GM21717 (cell line): ENCODE results near the gene PLAGL1.
"Not testable (repeated sequence)": the region's sequence is repeated elsewhere in the genome, so short reads cannot be mapped to it uniquely, and the experiment has no call there.

ENCODE experiments used
- ATAC-seq: cut with Tn5 transposase; IDR thresholded peaks from one replicate; pipeline ENCODE4 v1.9.1; 2021; ENCODE audit warnings: mild to moderate bottlenecking, moderate library complexity; ENCODE audit not compliant: unreplicated experiment

PLAGL1 gene

GRCh38 chr6:144008120-144008811, at the start of gene PLAGL1:
Gene PLAGL1 (minus strand): TSS chr6:144008259. CDS start chr6:143948136, 60,123 bp downstream.
- ATAC-seq = peak; percentile 63

- peak; percentile 81 for ATAC-seq
These were observed 47.3 kb upstream of the PLAGL1 start for GRCh38 chr6:144055121-144055931.

GRCh38 chr6:144053601-144054000, 45.5 kb upstream of the PLAGL1 start:
- ATAC-seq = no peak

GRCh38 chr6:144052488-144052887, 44.4 kb upstream of the PLAGL1 start:
- ATAC-seq = no peak

- no peak for ATAC-seq
These were observed 41.3 kb upstream of the PLAGL1 start for GRCh38 chr6:144049386-144049785.

- ATAC-seq = no peak
These were observed 39.6 kb upstream of the PLAGL1 start for GRCh38 chr6:144047688-144048087.

GRCh38 chr6:144046672-144047071, 38.6 kb upstream of the PLAGL1 start:
- ATAC-seq = not testable (repeated sequence)

- not testable (repeated sequence) for ATAC-seq
These were observed 36.9 kb upstream of the PLAGL1 start for GRCh38 chr6:144044989-144045388.

GRCh38 chr6:144036835-144037195, 28.8 kb upstream of the PLAGL1 start:
- no peak for ATAC-seq

- ATAC-seq = peak; percentile 74
These were observed 28.2 kb upstream of the PLAGL1 start for GRCh38 chr6:144036064-144036834.

- ATAC-seq = no peak
These were observed 27.4 kb upstream of the PLAGL1 start for GRCh38 chr6:144035416-144035815.

GRCh38 chr6:144033816-144034735, 26.0 kb upstream of the PLAGL1 start:
- no peak for ATAC-seq

GRCh38 chr6:144029452-144029851, 21.4 kb upstream of the PLAGL1 start:
- ATAC-seq = no peak

GRCh38 chr6:144027932-144028587, 20.0 kb upstream of the PLAGL1 start:
- no peak for ATAC-seq

GRCh38 chr6:144023216-144023615, 15.2 kb upstream of the PLAGL1 start:
- ATAC-seq = no peak

- ATAC-seq = no peak
These were observed 11.9 kb upstream of the PLAGL1 start for GRCh38 chr6:144019929-144020328.

- ATAC-seq = no peak
These were observed 9.4 kb upstream of the PLAGL1 start for GRCh38 chr6:144017166-144018094.

GRCh38 chr6:144013486-144013909, 5.4 kb upstream of the PLAGL1 start:
- no peak for ATAC-seq

GRCh38 chr6:144012534-144012933, 4.5 kb upstream of the PLAGL1 start:
- no peak for ATAC-seq
